IPS-18c (cell line): ENCODE data around the gene TMEM252.

ENCODE experiments used
- H3K4me3 ChIP-seq: 2 replicates; pipeline ENCODE4 v1.7.0; 2013; ENCODE audit warnings: low read depth, mild to moderate bottlenecking, low read length, moderate library complexity; ENCODE audit not compliant: insufficient read depth
- H3K9me3 ChIP-seq: one replicate; pipeline ENCODE4 v1.6.1; 2013; ENCODE audit warnings: mild to moderate bottlenecking, low read length, moderate library complexity; ENCODE audit not compliant: control insufficient read depth, insufficient read depth

Gene TMEM252

DNA sequence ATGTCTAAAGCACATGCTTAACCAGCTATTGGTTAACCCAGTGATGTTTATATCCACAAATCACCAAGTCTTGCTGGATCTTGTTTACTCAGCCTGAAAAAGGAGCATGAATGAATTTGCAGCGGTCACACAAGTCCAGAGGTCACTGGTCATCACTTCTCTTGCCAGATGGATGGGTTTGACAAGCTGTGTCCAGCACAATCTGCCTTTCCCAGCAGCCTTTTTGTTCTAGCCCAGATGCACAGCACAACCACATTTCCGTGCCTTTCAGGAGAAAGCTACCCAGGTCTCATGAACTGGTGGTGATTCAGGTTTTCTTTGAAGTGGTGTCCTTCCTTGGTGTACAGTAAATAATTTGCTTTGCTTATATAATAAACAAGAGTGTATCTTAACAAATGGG lies 32.1 kb downstream of the TMEM252 start:
- Histone ChIP-seq H3K4me3 (no peak overlapping the region), H3K9me3 (no peaks in the 10 kb centered on the region)

GRCh38 chr9:68507806-68508145 lies 32.9 kb downstream of the TMEM252 start:
- Histone ChIP-seq H3K4me3 (no peak overlapping the region), H3K9me3 (no peaks in the 10 kb centered on the region)

DNA sequence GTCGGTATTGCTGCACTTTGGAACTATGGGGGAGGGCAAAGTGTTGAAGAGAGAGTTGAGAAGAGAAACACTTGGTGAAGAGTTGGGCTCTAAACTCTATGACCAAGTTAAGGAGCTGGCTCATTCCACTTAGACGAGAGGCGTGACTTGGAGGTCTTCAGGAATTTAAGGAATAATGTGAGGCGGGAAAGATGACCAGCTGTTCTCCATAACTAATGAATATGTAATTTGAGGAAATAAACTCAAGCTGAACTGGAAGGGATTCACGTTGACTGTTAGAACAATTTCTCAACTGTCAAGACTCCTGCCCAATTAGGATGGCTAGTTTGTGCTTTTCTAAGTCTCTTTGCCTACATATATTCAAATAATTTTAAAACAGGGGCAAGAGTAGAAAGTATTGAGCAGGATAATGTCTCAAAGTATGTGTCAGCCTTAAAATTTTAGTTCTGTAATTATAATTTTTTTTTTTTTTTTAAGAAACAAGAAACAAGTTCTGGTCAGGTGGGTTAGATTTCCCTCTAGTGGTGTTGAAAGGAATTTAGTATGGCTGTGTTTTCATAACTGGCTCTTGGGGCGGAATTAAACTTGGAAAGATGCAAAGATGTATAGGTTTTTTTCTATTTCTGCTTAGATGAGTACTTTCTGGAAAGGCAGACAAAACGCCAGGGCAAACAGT lies 33.4 kb downstream of the TMEM252 start:
- Histone ChIP-seq H3K9me3 (no peaks in the 10 kb centered on the region), H3K4me3 (no peak overlapping the region)

DNA sequence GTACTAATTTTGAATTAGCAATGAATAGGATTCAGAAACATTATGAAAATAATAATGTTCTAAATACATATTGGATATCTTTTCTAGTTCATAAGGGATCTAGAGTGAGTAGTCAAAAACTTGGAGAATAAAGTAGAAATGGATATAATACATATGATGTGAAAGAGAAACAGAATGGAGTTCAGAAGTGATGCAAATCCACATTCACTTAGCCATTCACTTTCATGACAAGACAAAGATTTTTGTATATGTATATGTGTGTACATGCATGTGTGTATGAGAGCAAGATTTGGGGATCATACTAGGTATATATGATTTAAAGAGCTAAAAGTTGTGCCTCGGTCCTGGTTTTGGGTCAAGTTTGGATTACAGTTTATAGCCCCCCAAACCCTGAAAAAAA lies 34.1 kb downstream of the TMEM252 start:
- no peak overlapping the region for H3K4me3 ChIP-seq

GRCh38 chr9:68505681-68506409 lies 34.8 kb downstream of the TMEM252 start:
- Histone ChIP-seq H3K4me3 (no peak overlapping the region), H3K9me3 (no peaks in the 10 kb centered on the region)

More for the DNA sequence above, 34.1 kb downstream of the TMEM252 start:
- no peaks in the 10 kb centered on the region for H3K9me3 ChIP-seq

- Histone ChIP-seq H3K9me3 (no peaks in the 10 kb centered on the region), H3K4me3 (no peak overlapping the region)
Observed at GRCh38 chr9:68502279-68502678, 38.4 kb downstream of the TMEM252 start.

DNA sequence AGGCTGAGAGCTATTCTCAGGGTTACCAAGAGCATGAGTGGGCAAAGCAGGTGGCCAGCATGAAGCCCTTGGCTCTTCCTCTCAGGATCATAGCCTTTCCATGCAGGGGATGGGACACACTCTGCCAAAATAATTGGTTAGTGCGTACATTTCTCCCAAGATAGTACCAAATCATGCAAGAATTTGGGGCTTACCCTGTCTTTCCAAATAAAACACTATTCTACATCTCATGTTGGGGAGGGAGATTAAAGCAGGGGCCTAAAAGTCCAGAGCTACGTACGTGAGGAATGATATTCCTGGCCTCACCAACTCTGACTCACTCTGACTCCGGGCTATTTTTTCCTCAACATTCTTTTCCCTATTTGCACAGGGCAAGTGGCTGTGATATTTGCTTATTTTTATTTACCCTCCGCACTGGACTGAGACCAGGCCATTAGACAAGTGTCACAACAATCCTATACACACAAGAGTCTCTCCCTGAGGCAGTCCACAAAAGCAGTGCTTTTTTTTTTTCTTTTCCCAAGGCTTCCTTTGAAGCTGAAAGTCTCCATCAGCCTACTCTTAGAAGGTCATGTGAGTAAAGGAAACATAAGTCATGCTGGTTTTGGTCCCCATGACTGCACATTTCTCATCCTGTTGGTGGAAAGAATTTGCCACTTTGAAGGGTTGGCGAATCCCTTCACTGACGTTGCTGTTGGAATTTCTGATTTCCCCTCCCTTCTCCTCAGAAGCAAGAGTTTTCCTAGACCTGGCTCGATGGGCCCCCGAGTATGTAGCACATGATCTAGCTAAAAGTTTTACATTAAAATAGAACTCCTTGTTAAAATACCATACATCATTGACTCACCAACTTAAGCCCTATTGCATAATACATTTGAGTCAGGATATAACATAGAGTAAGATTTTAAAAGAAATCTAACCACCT lies 40.0 kb downstream of the TMEM252 start:
- H3K4me3 ChIP-seq = no peak overlapping the region
- H3K9me3 ChIP-seq = no peaks in the 10 kb centered on the region

DNA sequence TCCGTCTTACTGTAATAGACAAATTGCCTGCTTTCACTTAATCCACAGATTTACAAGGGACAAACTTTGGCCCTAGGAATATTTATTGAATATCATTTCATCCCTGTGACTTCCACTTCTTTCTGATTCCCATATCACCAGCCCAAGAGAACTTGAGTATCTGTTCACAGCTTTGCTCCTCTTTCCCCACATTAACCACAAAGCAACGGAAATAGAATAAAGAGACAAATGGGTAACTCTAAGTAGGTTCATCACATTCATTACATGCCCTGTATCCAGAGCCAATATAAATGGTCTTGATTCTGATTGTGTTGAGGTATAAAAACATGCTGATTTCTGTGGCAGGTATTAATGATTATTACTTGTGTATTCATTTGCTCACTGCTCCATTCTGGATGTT lies 41.9 kb downstream of the TMEM252 start:
- Histone ChIP-seq H3K4me3 (no peak overlapping the region), H3K9me3 (no peaks in the 10 kb centered on the region)

DNA sequence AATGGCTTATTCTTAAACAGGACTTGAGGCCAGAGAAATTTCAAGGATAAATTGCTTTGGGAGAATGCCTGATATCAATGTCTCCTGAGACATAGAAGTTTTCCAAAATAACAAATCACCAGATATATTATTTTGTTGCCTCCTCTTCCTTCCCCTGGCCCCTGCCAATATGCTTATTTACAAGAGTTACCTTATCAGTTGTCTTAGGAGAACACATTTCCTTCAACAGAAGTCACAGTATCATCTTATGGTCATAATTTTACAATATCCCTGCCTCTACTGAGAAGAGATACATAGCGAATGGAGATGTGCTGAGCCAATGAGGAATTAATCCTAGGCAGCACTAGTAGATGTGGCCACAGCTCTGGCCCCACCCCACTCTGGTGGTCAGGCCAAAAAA lies 43.1 kb downstream of the TMEM252 start:
- Histone ChIP-seq H3K9me3 (no peaks in the 10 kb centered on the region), H3K4me3 (no peak overlapping the region)

- Histone ChIP-seq H3K9me3 (no peaks in the 10 kb centered on the region), H3K4me3 (no peak overlapping the region)
Observed at GRCh38 chr9:68496356-68496755, 44.3 kb downstream of the TMEM252 start.

- Histone ChIP-seq H3K4me3 (no peak overlapping the region), H3K9me3 (no peaks in the 10 kb centered on the region)
Observed at GRCh38 chr9:68495247-68495646, 45.4 kb downstream of the TMEM252 start.

DNA sequence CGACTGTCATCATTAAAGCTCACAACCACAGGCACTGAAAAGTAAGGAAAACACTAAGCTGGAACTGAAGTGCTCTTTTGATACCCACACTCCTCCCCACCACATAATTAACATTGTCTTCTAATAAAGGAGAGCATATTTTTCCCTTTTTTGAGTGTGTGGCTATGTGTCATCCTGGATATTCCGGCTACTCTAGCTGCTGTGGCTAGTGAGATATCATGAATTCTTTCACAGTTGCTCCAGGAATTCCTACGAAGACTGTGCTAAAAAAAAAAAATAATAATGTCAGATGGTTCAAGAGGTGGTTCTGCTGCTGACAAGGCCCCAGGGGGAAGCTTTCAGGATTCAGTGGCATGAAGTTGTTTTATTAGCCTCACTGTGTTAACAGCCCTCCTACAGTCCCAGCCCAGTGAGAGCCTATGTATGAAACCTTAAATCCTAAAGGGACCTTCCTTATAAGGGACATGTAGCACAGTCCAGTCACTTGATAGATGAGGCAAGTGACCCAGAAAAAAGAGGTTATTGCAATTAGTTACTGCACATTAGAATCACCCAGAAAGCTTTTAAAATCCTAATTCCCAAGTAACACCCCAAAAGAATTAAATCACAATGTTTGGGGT lies 46.6 kb downstream of the TMEM252 start:
- H3K4me3 ChIP-seq = no peak overlapping the region
- no peaks in the 10 kb centered on the region for H3K9me3 ChIP-seq

DNA sequence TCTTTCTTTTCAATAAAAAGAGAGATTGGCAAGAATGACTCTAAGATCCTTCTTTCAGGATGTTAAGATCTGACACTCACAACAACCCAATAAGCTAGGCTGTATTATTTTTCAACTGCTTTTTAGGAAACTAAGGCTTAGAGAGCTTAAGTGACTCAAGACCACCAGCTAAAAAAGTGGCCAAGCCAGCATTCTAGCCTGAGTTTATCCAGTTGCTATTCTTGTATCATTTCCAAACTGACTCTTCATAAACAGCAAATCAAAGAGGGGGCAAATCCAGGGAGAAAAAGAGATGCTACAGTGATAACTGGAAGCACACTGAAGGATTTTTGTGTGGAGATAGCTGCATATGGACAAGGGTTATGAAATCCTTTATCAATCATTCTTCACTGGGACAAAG lies 47.1 kb downstream of the TMEM252 start:
- Histone ChIP-seq H3K9me3 (no peaks in the 10 kb centered on the region), H3K4me3 (no peak overlapping the region)

GRCh38 chr9:68492806-68493205 lies 47.9 kb downstream of the TMEM252 start:
- Histone ChIP-seq H3K4me3 (no peak overlapping the region), H3K9me3 (no peaks in the 10 kb centered on the region)

GRCh38 chr9:68489646-68490045 lies 51.0 kb downstream of the TMEM252 start:
- H3K9me3 ChIP-seq = peaks cover 7% of the 10 kb centered on the region
- H3K4me3 ChIP-seq = no peak overlapping the region

GRCh38 chr9:68488126-68488525 lies 52.6 kb downstream of the TMEM252 start:
- H3K4me3 ChIP-seq = no peak overlapping the region
- H3K9me3 ChIP-seq = peaks cover 7% of the 10 kb centered on the region
